Measurements from ENCODE around the gene CDK14.

CDK14 gene

DNA sequence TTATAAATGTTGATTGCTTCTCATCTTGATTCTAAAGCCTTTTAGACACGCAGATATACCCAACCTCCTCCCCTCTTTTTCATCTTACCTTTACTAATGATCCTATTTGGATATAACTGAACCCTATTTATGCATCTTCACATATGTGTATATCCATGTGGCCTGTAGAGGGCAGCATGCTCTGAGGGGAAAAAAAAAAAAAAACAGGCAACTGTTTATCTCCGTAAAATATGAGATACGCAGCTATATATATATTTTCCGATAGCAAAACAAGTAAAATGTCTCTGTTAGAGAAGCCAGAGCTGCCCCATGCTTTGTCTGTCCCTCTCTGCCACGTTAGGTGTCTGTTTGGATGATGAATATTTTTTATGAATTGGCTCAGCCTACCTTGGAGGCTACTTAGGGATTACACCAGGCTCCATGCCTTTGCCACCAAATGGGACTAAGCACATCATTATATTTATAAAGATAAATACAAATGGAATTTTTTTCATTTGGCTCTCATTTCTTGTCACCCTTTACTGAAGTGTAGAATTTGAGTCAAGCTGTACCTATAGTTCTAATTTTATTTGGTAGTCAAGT lies 493.4 kb downstream of the CDK14 start:
- H3K9me3 ChIP-seq (ENCODE audit: control insufficient read depth in 5 of 5, low read length in 5 of 5), result no peaks in the 10 kb centered on the region
- peak overlapping the region in 3 of 5 donors; percentile 26 to 44 (median 36) for H3K9ac ChIP-seq (ENCODE audit: low read length in 5 of 5)
- H3K27ac ChIP-seq (ENCODE audit: low read depth, low read length), result no peak overlapping the region
- H3K4me3 ChIP-seq (ENCODE audit: low read depth in 1 of 5, low read length in 5 of 5), result peak overlapping the region in 4 of 5 donors; percentile 49 to 58 (median 55)
- no peaks in the 10 kb centered on the region for H3K36me3 ChIP-seq (ENCODE audit: control insufficient read depth in 5 of 5, insufficient read depth in 5 of 5, low read length in 5 of 5)
- peaks cover 0 to 7% (median 5%) of the 10 kb centered on the region in 5 donors for H3K4me1 ChIP-seq (ENCODE audit: control insufficient read depth in 5 of 5, insufficient read depth in 5 of 5, low read length in 5 of 5)
- H3K27me3 ChIP-seq (ENCODE audit: control insufficient read depth in 5 of 5, insufficient read depth in 4 of 5, low read length in 5 of 5), result no peaks in the 10 kb centered on the region

DNA sequence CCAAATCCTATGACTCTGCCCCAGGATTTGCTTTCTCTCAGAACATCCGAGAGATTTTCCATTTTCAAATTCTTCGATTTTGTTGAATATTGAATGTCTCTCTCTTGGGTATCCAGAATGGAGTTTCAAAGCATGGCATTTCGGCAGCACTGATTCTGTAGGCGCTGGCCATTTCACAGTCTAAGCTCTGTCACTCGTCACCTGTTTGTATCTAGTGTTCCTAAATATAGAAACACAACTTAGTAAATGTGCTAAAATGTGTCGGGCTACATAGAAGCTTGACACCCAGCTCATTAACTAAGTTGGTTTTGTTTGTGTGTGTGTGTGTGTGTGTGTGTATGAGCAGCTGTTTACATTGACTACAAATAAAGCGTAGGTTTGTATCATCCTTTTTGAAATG lies 494.6 kb downstream of the CDK14 start:
- Histone ChIP-seq H3K36me3 (ENCODE audit: control insufficient read depth in 5 of 5, insufficient read depth in 5 of 5, low read length in 5 of 5) (no peaks in the 10 kb centered on the region), H3K27ac (ENCODE audit: low read depth, low read length) (no peak overlapping the region), H3K27me3 (ENCODE audit: control insufficient read depth in 5 of 5, insufficient read depth in 4 of 5, low read length in 5 of 5) (no peaks in the 10 kb centered on the region), H3K4me1 (ENCODE audit: control insufficient read depth in 5 of 5, insufficient read depth in 5 of 5, low read length in 5 of 5) (peaks cover 0 to 7% (median 5%) of the 10 kb centered on the region in 5 donors), H3K4me3 (ENCODE audit: low read depth in 1 of 5, low read length in 5 of 5) (no peak overlapping the region), H3K9me3 (ENCODE audit: control insufficient read depth in 5 of 5, low read length in 5 of 5) (no peaks in the 10 kb centered on the region), H3K9ac (ENCODE audit: low read length in 5 of 5) (no peak overlapping the region)

DNA sequence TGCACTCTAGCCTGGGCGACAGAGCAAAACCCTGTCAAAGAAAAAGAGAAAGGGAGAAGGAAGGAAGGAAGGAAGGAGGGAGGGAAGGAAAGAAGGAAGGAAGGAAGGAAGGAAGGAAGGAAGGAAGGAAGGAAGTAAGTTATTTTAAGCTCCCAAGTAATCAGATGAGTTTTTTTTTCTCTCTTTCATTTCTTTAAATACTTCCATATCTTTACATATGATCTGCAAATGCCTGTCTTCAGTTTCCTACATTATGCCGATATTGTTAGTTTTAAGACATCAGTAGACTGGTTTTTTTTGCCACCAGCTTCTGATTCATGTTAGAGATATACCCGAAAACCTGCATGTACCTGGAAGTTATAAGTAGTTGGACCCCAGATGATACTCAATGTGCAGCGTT lies 495.5 kb downstream of the CDK14 start:
- H3K9me3 ChIP-seq (ENCODE audit: control insufficient read depth in 5 of 5, low read length in 5 of 5), result no peaks in the 10 kb centered on the region
- H3K4me1 ChIP-seq (ENCODE audit: control insufficient read depth in 5 of 5, insufficient read depth in 5 of 5, low read length in 5 of 5), result peaks cover 0 to 7% (median 5%) of the 10 kb centered on the region in 5 donors
- no peak overlapping the region for H3K4me3 ChIP-seq (ENCODE audit: low read depth in 1 of 5, low read length in 5 of 5)

DNA sequence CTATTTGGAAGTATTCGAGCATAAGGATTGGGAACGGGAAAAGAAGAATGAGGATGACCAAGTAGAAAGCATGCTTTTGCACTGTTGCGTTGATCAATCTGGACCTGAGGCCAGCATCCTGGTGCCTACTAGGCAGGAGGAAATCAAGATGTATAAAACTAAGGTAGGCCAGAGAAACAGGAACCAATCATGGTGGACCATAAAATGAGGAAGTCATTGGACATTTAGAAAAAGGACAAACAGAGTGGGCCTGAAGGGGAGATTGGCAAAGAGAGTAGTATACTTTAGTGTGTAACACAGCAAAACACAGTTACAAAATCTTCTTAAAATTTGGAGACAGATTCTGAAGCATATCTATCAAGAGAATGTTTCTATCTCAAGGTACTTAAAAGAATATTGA lies 497.1 kb downstream of the CDK14 start:
- H3K36me3 ChIP-seq (ENCODE audit: control insufficient read depth in 5 of 5, insufficient read depth in 5 of 5, low read length in 5 of 5), result no peaks in the 10 kb centered on the region
- H3K4me3 ChIP-seq (ENCODE audit: low read depth in 1 of 5, low read length in 5 of 5), result no peak overlapping the region
- H3K9me3 ChIP-seq (ENCODE audit: control insufficient read depth in 5 of 5, low read length in 5 of 5), result no peaks in the 10 kb centered on the region
- H3K27ac ChIP-seq (ENCODE audit: low read depth, low read length), result no peak overlapping the region
- peaks cover 0 to 7% (median 5%) of the 10 kb centered on the region in 5 donors for H3K4me1 ChIP-seq (ENCODE audit: control insufficient read depth in 5 of 5, insufficient read depth in 5 of 5, low read length in 5 of 5)
- H3K27me3 ChIP-seq (ENCODE audit: control insufficient read depth in 5 of 5, insufficient read depth in 4 of 5, low read length in 5 of 5), result no peaks in the 10 kb centered on the region
- H3K9ac ChIP-seq (ENCODE audit: low read length in 5 of 5), result no peak overlapping the region

More for the DNA sequence above, 495.5 kb downstream of the CDK14 start:
- Histone ChIP-seq H3K36me3 (ENCODE audit: control insufficient read depth in 5 of 5, insufficient read depth in 5 of 5, low read length in 5 of 5) (no peaks in the 10 kb centered on the region), H3K27me3 (ENCODE audit: control insufficient read depth in 5 of 5, insufficient read depth in 4 of 5, low read length in 5 of 5) (no peaks in the 10 kb centered on the region), H3K9ac (ENCODE audit: low read length in 5 of 5) (no peak overlapping the region), H3K27ac (ENCODE audit: low read depth, low read length) (no peak overlapping the region)

DNA sequence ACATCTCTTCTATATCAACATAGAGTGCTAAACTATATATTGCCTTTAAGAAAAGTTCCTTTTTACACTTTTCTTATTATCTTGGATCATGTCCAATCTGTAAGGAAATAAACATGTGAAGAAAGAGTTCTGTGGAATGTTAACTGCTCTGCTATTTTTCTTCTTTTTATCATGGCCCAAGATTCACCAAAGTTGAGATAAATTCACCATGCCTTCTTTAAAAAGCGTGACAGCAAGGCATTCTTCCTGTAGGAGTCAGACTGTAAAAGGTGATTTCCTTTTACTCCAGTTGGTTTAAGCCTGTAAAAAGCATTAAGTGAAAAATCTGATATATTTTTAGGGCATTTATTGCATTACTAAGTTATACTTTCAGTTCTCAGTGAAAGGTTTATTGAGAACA lies 502.4 kb downstream of the CDK14 start:
- H3K9ac ChIP-seq (ENCODE audit: low read length in 5 of 5), result peak overlapping the region in 1 of 5 donors; percentile 16
- no peak overlapping the region for H3K27ac ChIP-seq (ENCODE audit: low read depth, low read length)

DNA sequence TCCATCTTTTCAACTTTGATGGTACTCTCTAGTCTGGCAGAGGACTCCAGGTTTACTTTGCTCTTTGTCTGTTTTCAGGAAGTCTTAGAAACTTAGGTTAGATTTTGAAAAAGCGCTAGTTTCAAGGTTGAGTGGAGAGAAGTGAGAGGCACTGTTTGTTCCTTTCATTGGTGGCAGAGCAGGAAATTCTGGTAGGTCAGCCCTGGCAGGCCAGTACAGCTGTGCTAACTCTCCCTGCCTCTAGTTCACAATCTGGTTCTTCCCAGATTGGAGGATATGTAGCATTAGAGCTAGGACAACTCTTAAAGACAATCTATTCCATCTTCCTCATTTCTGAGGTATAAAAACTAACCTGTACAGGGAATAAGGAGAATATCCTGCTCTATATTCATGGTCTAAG lies 507.2 kb downstream of the CDK14 start:
- Histone ChIP-seq H3K9me3 (ENCODE audit: control insufficient read depth in 5 of 5, low read length in 5 of 5) (no peaks in the 10 kb centered on the region), H3K4me3 (ENCODE audit: low read depth in 1 of 5, low read length in 5 of 5) (no peak overlapping the region), H3K4me1 (ENCODE audit: control insufficient read depth in 5 of 5, insufficient read depth in 5 of 5, low read length in 5 of 5) (peaks cover 0 to 5% (median 0%) of the 10 kb centered on the region in 5 donors), H3K9ac (ENCODE audit: low read length in 5 of 5) (no peak overlapping the region), H3K27me3 (ENCODE audit: control insufficient read depth in 5 of 5, insufficient read depth in 4 of 5, low read length in 5 of 5) (no peaks in the 10 kb centered on the region), H3K36me3 (ENCODE audit: control insufficient read depth in 5 of 5, insufficient read depth in 5 of 5, low read length in 5 of 5) (no peaks in the 10 kb centered on the region), H3K27ac (ENCODE audit: low read depth, low read length) (no peak overlapping the region)

More for the DNA sequence above, 502.4 kb downstream of the CDK14 start:
- Histone ChIP-seq H3K4me1 (ENCODE audit: control insufficient read depth in 5 of 5, insufficient read depth in 5 of 5, low read length in 5 of 5) (peaks cover 0 to 7% (median 0%) of the 10 kb centered on the region in 5 donors), H3K27me3 (ENCODE audit: control insufficient read depth in 5 of 5, insufficient read depth in 4 of 5, low read length in 5 of 5) (no peaks in the 10 kb centered on the region), H3K4me3 (ENCODE audit: low read depth in 1 of 5, low read length in 5 of 5) (no peak overlapping the region), H3K36me3 (ENCODE audit: control insufficient read depth in 5 of 5, insufficient read depth in 5 of 5, low read length in 5 of 5) (no peaks in the 10 kb centered on the region), H3K9me3 (ENCODE audit: control insufficient read depth in 5 of 5, low read length in 5 of 5) (no peaks in the 10 kb centered on the region)

DNA sequence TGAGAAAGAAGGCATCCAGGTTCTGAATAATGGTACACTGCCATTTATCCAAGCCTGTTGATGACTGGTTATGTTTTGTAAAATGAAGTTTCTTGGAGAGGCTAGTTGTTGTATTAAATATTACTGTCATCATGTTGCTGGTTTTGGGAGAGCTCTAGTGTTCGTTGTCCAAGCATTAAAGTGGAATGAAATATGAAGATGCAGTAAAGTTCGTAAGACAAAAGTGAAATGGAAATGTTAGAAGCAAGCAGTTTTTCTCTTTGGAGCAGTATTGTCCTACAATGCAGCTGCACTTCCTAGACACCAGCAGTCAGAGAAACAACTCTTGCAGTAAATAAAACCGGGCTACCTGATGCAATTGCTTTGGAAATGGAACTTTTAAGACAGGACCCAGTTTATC lies 511.3 kb downstream of the CDK14 start:
- H3K27me3 ChIP-seq (ENCODE audit: control insufficient read depth in 5 of 5, insufficient read depth in 4 of 5, low read length in 5 of 5), result no peaks in the 10 kb centered on the region
- H3K27ac ChIP-seq (ENCODE audit: low read depth, low read length), result no peak overlapping the region
- H3K9me3 ChIP-seq (ENCODE audit: control insufficient read depth in 5 of 5, low read length in 5 of 5), result no peaks in the 10 kb centered on the region
- H3K36me3 ChIP-seq (ENCODE audit: control insufficient read depth in 5 of 5, insufficient read depth in 5 of 5, low read length in 5 of 5), result peaks cover 0 to 1% (median under 1%) of the 10 kb centered on the region in 5 donors
- H3K4me3 ChIP-seq (ENCODE audit: low read depth in 1 of 5, low read length in 5 of 5), result no peak overlapping the region
- H3K9ac ChIP-seq (ENCODE audit: low read length in 5 of 5), result no peak overlapping the region
- H3K4me1 ChIP-seq (ENCODE audit: control insufficient read depth in 5 of 5, insufficient read depth in 5 of 5, low read length in 5 of 5), result no peaks in the 10 kb centered on the region

DNA sequence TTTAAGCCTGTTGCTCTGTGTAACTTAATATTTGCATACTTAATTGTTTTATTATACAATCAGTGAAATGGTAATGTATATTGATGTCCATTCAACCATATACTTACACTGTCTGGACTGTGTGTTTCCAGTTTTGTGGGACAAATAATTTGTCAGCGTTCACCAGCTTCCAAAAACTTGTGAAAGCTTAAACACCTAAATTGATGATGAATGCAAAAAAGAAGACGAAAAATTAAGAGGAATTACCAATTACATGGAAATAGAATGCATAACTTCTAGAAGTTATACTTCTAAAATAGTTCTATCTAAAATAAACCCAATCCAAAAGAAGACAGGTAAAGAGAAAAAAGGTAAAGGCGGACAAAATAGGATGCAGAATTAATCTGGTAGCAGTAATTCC lies 513.1 kb downstream of the CDK14 start:
- Histone ChIP-seq H3K4me3 (ENCODE audit: low read depth in 1 of 5, low read length in 5 of 5) (no peak overlapping the region), H3K36me3 (ENCODE audit: control insufficient read depth in 5 of 5, insufficient read depth in 5 of 5, low read length in 5 of 5) (peaks cover 0 to 9% (median 6%) of the 10 kb centered on the region in 5 donors), H3K27ac (ENCODE audit: low read depth, low read length) (no peak overlapping the region), H3K9ac (ENCODE audit: low read length in 5 of 5) (no peak overlapping the region), H3K9me3 (ENCODE audit: control insufficient read depth in 5 of 5, low read length in 5 of 5) (no peaks in the 10 kb centered on the region), H3K4me1 (ENCODE audit: control insufficient read depth in 5 of 5, insufficient read depth in 5 of 5, low read length in 5 of 5) (no peaks in the 10 kb centered on the region), H3K27me3 (ENCODE audit: control insufficient read depth in 5 of 5, insufficient read depth in 4 of 5, low read length in 5 of 5) (no peaks in the 10 kb centered on the region)

DNA sequence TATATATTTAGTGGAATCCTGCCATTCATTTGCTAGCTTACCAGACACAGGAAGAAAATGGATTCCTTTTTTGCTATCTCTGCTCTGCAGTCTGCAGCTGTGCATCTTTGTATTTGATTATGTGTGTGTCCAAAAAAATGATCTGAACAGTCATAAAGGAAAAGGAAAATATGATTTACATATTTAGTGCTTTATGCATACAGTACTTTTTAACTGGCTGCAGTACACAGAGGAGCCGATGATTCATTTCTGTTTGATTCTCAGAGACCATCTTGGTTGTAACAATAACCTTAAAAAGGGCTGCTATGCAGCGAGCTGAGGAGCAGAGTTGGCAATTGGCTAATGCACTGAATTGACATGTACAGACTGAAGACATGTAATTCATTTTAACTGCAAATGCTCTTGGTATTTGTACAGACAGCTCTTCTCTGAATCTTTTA lies 516.8 kb downstream of the CDK14 start:
- Histone ChIP-seq H3K9me3 (ENCODE audit: control insufficient read depth in 5 of 5, low read length in 5 of 5) (no peaks in the 10 kb centered on the region), H3K36me3 (ENCODE audit: control insufficient read depth in 5 of 5, insufficient read depth in 5 of 5, low read length in 5 of 5) (peaks cover 0 to 10% (median 7%) of the 10 kb centered on the region in 5 donors), H3K4me3 (ENCODE audit: low read depth in 1 of 5, low read length in 5 of 5) (no peak overlapping the region)

DNA sequence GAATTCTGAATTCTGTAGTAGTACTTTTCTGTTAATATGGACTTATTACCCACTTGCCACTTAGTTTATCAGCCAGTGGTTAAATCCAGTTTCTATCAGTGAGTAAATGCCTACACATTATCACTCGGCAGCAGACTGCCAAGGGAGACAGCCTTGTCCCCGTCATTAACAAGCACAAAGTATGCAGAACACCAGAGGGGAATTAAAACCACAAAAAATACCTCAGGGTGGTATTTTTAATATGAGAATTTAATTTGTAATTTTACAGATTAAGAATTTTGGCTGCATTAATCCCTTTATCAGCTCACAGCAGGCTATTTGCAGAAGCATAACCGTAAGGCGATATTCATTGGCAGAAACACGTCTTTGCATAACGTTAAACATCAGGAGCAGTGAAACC lies 518.1 kb downstream of the CDK14 start:
- Histone ChIP-seq H3K36me3 (ENCODE audit: control insufficient read depth in 5 of 5, insufficient read depth in 5 of 5, low read length in 5 of 5) (peaks cover 5 to 14% (median 7%) of the 10 kb centered on the region in 5 donors), H3K4me3 (ENCODE audit: low read depth in 1 of 5, low read length in 5 of 5) (no peak overlapping the region), H3K27me3 (ENCODE audit: control insufficient read depth in 5 of 5, insufficient read depth in 4 of 5, low read length in 5 of 5) (no peaks in the 10 kb centered on the region), H3K27ac (ENCODE audit: low read depth, low read length) (no peak overlapping the region), H3K9ac (ENCODE audit: low read length in 5 of 5) (no peak overlapping the region), H3K9me3 (ENCODE audit: control insufficient read depth in 5 of 5, low read length in 5 of 5) (no peaks in the 10 kb centered on the region), H3K4me1 (ENCODE audit: control insufficient read depth in 5 of 5, insufficient read depth in 5 of 5, low read length in 5 of 5) (no peaks in the 10 kb centered on the region)

More for the DNA sequence above, 516.8 kb downstream of the CDK14 start:
- Histone ChIP-seq H3K27ac (ENCODE audit: low read depth, low read length) (no peak overlapping the region), H3K4me1 (ENCODE audit: control insufficient read depth in 5 of 5, insufficient read depth in 5 of 5, low read length in 5 of 5) (no peaks in the 10 kb centered on the region), H3K9ac (ENCODE audit: low read length in 5 of 5) (no peak overlapping the region), H3K27me3 (ENCODE audit: control insufficient read depth in 5 of 5, insufficient read depth in 4 of 5, low read length in 5 of 5) (no peaks in the 10 kb centered on the region)
